Measurements from ENCODE around the gene ATF6.

Gene ATF6

GRCh38 chr1:161997152-161997551 lies 231.0 kb downstream of the ATF6 start:
- ChIA-PET CTCF (interaction anchor here (1.5 kb wide), 1 partner anchor 9 kb away, joined by 4 read pairs; no protein-coding TSS in a partner anchor), POLR2A (no interaction called here)
- no peak for DNase-seq (ENCODE audit: extremely low spot score)
- no peak for TF ChIP-seq CTCF (IDR thresholded peaks at IDR 0.05; ENCODE audit: control extremely low read depth, extremely low read depth, low read depth, missing control alignments)

- no peak for TF ChIP-seq CTCF (IDR thresholded peaks at IDR 0.05; ENCODE audit: control extremely low read depth, extremely low read depth, low read depth, missing control alignments)
- ChIA-PET POLR2A (no interaction called here), CTCF (no interaction called here)
- no peak for DNase-seq (ENCODE audit: extremely low spot score)
These were observed 232.7 kb downstream of the ATF6 start for GRCh38 chr1:161998811-161999210.

DNA sequence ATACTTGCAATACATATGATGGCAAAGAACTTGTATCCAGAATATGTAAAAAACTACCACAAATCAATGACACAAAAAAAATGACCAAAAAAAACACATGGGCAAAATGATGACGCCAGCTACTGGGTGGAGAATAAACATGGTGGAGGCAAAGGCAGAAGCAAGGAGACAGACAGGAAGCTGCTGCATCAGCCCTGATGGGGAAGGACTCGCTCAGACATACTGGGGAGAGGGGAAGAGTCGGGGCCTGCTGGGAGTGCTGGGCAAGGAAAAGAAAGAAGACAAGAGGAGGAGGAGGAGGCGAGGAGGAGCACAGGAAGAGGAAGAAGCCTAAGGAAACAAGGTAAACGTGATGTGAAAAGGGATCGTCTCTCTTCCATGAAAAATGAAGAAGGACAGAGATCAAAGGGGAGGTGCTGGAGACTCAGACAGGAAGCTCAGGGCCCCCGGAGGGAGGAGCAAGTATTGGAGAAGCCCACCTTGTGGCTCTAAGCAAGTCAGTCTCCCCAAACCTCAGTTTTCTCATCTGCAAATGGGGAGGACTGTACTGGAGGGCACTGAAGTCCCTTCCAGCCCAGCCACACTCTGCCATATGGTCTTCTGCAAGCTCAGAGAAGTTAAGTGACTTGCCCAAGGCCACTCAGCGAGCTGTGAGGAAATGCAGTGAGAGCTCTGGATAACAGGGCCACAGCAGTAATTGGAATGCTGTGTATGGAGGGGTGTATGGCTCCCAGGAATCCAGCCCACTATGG lies 233.4 kb downstream of the ATF6 start:
- DNase-seq (ENCODE audit: extremely low spot score) = no peak
- CTCF ChIA-PET = interaction anchor here (0.8 kb wide), 1 partner anchor 207 kb away, joined by 3 read pairs; no protein-coding TSS in a partner anchor
- POLR2A ChIA-PET = no interaction called here
- no peak for TF ChIP-seq CTCF (IDR thresholded peaks at IDR 0.05; ENCODE audit: control extremely low read depth, extremely low read depth, low read depth, missing control alignments)

DNA sequence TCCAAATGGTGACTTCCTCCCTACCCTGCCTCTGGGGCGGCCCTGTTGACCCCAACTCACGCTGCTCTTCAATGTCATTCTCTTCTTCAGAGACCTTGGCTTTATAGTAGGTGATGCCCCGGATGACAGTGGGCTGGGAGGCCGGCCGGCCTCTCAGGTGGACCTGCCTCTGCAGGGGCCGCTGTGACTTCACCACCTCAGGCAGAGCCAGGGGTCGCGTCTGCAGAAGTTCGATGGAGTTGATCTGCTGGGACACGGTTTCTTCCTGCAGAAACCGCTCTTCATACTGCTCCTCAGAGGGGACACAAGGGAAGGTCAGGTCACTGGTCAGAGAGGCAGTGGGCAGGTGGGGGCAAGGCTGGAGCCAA lies 233.9 kb downstream of the ATF6 start:
- ChIA-PET CTCF (no interaction called here), POLR2A (no interaction called here)
- no peak for DNase-seq (ENCODE audit: extremely low spot score)
- TF ChIP-seq CTCF (IDR thresholded peaks at IDR 0.05; ENCODE audit: control extremely low read depth, extremely low read depth, low read depth, missing control alignments) = no peak

GRCh38 chr1:162003061-162003829 lies 237.1 kb downstream of the ATF6 start:
- ChIA-PET CTCF (interaction anchor here (1.1 kb wide), 1 partner anchor 34 kb away, joined by 3 read pairs; no protein-coding TSS in a partner anchor), POLR2A (no interaction called here)
- TF ChIP-seq CTCF (IDR thresholded peaks at IDR 0.05; ENCODE audit: control extremely low read depth, extremely low read depth, low read depth, missing control alignments) = no peak
- no peak for DNase-seq (ENCODE audit: extremely low spot score)

DNA sequence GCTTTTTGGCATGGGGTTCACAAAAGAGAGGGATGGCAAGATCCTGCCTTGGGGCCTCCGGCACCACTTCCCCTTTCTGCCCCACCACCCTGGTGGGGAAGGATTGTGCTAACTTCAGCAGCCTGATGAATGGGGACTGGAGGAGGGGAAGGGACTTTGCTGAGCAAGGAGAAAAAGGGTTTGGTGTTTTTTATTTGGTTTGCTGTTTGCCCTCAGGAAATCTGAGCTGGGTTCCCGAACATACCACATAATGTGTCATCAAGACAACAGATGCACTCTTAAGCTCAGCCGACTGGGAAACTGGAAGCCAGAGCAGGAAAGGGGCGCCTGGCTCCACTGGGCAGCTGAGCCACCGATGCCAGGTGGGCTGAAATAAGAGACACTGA lies 237.7 kb downstream of the ATF6 start:
- no peak for TF ChIP-seq CTCF (IDR thresholded peaks at IDR 0.05; ENCODE audit: control extremely low read depth, extremely low read depth, low read depth, missing control alignments)
- DNase-seq (ENCODE audit: extremely low spot score) = no peak
- ChIA-PET POLR2A (no interaction called here), CTCF (interaction anchor here (1.1 kb wide), 1 partner anchor 33 kb away, joined by 3 read pairs; no protein-coding TSS in a partner anchor)
